ENCODE measurements around the gene APOM. TPM values are rescaled to one million over a fixed set of nuclear protein-coding genes. Genes with fewer than 3 reads are reported as not detected.

Gene APOM
- total RNA-seq, 1 experiment from 2014 or later = 0.91 TPM

DNA sequence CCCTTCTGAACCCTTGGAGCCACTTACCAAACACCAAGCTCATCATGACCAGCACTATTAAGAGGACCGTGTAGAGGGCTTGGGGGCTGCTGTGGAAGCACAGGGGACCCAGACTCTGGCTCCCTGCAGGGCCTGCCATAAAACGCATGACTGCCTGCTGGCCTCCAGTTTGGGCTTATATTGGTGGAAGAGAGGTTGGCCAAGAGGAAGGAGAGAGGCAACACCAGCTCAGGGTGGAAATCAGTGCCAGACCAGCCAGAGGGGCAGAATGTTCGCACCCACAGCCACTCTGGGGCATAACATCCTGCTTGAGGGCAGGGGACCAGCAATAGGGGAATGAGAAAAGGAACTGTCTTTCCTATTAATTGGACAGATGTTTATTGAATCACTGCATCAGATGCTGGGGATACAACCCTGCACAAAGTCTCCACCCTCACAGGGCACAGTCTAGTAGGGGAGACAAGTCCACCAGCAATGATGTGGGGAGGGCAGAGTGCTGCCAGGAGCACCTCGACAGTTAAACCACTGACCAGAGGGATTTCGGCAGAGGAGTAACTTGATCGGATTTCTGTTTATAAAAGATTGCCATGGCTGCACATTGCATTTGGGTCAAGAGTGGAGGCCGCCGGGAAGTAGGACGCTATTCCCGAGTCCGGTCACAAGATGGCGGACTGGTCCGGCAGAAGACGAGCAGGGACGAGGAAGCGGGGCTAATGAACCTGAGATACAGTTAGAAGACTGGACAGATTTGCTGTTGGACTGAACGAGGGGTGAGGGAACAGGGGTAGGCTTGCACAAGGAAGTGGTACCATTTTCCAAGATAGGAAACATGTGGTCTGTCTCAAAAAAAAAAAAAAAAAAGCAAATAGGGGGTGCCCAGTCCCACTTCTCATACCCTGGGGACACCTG, 24.8 kb downstream of the APOM start, which contains the start of gene LY6G5C:
LY6G5C (minus strand) TSS at position 842 of the 909 bp plus-strand sequence; CDS start at position 148, 694 bp downstream.
- DNase-seq (ENCODE audit: low spot score) = peak; percentile 79

DNA sequence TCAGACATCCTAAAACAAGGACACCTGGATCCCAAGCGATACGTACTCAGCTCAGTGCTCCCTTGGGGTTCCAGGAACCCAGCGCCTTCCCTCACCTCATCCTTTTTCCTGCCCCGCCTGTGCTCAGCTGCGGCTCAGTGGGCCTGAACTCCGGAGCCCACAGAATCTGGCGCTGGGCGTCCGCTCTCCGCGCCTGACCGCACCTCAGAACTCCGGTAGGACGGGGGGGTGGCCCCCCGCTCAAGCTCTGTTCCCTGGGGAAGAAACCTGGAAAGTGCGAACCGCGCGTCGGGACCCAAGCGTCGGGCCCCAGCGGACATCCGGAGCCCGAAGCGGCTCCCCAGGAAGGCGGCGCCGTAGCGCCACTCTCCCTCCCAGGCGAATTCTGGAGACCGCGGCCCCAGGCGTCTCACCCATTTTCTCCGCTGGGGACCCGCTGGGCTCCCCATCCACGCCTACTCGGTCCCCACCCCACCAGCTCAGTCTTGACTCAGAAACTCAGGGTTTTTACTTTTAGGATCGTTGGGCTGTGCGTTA, 25.5 kb downstream of the APOM start:
- DNase-seq (ENCODE audit: low spot score) = no peak

DNA sequence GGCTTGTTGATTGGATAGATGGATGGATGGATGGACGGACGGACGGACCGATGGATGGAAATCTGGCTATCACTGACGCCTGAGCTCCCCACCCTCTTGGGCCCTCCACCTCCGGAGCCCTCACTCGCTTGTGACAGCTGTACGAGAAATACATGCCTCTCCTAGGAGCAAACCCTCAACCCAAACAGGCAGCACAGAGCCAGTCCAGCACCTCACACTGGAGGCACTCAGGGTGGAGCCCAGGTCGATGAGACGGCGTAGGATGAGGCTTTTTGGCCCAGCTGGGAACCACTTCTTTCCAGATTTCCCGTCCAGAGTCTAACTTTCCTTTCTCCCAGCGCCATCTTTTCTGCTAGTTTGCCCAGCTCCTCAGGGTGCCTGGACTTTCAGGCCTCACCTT, 27.9 kb downstream of the APOM start:
- no peak for DNase-seq (ENCODE audit: low spot score)

DNA sequence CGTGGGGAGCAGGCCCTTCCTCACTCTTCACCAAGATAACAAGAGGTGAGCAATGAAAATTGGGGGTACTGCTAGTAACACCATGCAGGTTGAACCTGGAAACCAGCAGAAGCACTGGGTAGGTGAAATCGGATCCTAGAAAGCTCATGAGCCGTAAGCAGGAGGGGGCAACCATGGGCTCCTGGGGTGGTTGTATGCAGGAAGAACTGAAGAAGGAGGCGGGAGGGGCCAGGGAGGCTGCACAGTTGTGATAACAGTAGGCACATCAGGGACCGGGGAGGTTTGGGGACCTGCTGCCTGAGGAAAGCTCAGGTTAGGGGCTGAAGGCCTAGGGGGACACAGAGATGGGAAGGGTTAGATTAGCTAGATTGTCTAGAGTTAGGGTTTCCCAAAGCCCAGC, 30.8 kb downstream of the APOM start:
- no peak for DNase-seq (ENCODE audit: low spot score)

DNA sequence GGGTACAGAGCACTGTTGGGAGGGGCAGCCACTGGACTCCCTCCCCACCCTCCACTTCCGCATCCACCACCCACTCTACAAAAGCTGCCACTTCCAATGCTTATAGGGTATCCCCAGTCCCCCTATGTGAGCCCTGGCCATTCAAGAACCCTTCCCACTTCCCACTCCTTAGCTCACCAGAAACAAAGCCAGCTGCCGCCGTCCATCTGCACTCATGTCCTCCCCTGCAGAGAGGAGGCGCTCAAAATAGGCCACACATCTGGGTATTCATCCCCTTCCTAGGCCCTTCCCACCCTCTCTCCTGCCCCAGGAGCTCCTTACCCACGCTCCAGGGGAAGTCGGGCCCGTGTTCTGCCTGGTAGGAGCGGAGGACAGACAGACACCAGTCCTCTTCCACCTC, 31.6 kb downstream of the APOM start:
- no peak for DNase-seq (ENCODE audit: low spot score)

DNA sequence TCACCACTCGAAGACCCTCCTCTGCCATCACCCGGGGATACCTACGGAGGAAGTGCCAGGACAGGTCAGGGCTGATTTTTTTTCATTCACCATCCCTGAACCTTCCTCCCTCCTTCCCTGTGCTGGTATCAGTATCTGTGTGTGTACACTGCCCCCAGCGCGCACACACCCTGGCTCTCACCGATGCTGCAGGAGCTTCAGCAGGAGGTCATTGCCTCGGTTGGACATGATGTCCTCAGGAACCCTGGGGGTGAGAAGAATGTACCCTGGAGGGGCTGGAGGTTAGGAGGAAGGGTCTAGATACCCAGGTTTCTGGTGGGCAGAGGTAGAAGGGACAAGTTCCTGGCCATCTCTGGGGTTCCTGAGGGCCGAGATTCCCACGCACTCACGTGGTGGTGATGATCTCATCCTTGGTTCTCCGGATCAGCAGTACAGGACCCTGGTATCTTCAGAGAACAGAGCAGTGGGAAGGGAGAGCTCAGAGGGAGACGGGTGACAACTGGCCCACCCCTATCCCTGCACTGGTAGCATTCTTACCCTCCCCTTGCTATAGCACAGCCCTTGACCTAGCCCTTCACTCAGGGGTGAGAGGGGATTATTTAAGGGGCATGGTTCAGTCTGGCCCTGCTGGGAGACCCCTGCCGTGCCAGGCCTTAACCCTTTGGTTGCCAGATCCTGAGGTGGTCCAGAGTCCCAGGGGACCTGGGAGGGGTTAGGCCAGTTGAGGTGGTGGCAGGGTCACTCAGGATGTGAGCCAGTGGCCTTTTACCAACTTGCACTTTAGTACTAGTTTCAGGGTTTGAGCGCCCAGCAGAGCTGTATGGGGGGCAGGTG, 32.4 kb downstream of the APOM start:
- DNase-seq (ENCODE audit: low spot score) = no peak

DNA sequence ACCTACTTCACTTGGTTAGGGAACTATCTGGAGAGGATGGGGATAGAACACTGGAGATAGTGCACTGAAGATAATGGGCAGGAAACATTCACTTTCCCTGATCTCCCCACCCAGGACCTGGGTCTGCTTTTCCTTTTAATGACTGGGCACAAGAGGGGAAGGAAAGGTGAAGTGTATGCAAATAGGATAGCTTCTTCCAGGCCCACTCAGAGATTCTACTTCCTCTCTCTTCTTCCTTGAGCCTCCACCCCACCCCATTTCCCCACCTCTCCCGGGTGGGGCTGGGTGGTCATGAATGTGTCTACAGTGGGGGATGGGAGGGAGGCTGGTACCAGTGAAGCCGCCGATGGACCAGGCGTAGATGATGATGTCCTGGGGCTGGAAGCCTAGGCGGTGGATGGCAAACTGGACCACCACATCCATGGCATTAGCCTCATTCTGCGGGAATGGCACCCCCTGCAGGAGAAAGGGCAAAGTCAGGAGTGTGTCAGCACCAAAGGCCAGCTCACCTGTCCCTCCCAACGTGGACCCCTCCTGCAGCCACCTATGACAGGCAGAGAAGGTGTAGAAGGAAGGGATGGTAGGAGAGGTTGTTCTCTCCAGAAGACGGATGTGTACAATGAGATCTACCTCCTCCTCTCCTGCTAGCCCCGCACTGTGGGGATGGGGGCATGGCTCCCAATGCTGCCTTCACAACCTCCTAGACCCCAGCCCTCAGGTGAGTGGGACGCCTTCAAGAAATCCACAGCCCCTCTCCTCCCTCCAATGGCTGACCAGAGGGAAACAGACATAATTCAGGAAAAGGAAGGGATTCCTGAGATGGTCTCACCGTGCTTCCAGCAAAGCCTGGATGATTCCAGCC, 33.8 kb downstream of the APOM start:
- DNase-seq (ENCODE audit: low spot score) = no peak

DNA sequence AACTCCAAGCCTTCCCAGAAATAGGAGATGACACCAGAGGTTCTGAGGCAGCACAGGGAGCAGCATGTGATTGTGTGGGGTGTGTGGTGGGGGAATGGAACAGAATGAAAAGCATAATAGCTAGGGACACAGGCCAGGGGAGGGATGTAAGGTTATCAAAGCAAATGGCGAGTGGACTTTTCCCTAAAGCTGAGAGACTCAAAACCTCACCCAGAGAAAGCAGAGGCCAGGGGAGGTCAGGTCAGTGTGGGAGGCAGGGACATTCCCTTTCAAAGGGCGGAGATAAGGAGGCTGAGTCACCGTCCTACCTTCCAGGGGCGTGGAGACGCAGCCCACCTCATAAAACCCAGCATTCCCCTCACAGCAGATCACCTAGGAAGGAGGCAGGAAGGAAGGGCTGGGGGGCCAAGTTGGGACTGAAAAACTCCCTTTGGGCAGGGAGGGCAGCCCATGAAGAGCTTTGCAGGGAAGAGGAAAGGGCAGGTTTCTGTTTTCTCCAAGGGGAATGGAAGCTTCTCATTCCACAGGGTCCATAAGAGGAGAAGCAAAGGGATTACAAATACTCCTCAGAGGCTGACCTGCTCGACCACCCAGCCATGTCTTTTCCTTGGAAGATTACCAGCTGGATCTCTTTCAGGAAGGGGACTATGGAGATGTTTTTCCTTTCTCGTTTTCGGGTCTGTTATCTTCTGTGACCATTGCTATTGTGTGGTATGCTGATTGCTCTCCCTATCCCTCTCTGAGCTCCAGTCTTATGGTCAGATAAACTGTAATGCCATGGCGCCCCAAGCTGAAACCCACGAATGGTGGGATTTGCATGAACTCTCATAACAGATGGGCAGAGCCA, 34.8 kb downstream of the APOM start:
- DNase-seq (ENCODE audit: low spot score) = no peak

DNA sequence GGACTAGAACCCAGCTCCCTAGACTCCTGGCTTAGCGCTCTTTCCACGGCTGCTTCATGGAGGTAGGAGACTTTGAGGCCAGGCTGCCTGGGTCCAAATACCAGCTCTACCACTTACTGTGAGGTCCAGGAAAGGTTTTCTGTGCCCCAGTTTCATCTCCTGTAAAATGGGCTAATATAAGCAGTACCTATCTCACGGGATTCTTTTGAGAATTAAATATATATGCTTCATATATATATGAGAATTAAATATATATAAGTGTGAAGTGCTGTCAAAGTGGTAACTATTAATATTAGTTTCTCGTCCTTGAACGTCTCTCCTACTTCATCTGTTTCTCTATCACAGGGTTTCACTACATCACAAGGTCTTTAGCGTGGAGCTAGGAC, 35.4 kb downstream of the APOM start:
- DNase-seq (ENCODE audit: low spot score) = no peak

DNA sequence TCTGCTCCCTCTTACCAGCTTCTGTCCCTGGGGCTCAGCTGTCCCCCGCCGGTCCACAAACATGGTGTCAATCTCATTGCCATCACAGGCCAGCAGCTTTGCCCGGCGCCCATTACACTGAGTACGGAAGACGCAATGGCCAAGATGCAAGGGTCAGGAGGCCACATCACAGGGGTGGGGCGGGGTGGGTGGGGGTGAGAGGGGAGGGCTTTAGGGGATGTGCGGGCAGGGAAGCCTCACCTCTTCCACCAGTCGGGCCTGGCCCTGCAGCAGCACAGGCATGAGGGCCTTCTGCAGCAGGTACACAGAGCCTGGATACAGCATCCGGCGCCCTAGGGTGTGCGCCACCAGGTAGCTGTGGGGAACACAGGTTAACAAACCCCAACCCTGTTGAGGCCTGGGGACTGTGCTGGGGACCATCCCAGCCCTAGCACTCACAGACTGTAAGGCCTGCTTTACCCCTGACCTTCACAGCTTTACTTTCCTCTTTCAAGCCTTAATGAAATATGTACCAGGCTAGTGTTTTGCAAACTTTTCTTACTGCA, 35.9 kb downstream of the APOM start:
- no peak for DNase-seq (ENCODE audit: low spot score)

DNA sequence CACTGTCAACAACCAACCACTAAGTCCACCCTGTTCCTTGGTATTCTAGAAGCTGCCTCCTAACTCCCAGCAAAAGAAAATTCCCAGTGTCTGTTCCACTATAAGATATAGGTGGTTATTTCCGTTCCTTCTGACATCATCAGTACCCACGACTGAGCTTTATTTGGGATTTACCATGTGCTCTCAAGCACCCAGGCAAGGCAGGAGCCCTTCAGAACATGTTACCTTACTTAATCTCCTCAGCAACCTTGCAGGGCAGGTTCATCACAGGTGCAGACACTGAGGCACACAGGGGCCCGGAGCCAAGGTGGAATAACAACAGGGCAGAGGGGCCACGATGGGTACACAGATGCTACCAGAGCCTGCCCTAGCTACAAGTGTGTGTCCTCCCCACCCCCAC, 36.7 kb downstream of the APOM start:
- no peak for DNase-seq (ENCODE audit: low spot score)

DNA sequence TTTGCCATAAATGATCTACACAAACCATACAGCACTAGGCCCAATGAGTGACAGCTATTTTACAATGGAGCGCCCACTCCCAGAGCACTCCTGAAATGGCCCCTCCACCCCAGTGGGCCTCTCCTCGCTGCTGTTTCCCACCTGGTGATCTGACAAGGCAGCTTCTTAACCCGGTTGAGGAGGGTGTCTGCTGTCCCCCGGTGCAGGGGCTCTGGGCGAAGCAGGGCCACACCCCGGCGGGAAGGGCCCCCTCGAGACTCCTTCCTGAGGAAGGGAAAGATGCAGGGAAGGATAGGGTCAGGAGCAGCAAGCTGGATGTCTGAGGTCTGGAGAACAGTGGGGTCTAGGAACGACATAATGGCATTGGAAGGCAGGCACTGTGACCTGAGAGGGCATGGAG, 37.2 kb downstream of the APOM start:
- DNase-seq (ENCODE audit: low spot score) = no peak

DNA sequence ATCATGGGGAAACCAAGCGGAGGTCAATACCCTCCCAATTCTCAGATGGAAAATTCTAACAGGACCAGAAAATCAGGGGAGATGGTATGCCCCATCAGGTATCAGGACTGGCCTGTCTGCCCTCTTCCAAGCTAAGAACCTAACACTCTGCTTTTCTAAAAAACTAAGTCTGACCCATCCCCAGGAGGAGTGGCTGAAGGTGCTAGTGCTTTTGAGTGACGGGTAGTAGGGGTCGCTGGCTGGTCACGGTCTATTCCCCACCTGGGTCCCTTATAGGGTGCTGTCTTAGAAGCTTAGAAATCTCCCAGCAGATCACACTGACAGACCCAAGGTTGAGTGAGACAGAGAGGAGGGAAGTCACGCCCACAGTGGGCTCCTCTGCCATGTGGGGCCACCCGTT, 37.8 kb downstream of the APOM start:
- no peak for DNase-seq (ENCODE audit: low spot score)

DNA sequence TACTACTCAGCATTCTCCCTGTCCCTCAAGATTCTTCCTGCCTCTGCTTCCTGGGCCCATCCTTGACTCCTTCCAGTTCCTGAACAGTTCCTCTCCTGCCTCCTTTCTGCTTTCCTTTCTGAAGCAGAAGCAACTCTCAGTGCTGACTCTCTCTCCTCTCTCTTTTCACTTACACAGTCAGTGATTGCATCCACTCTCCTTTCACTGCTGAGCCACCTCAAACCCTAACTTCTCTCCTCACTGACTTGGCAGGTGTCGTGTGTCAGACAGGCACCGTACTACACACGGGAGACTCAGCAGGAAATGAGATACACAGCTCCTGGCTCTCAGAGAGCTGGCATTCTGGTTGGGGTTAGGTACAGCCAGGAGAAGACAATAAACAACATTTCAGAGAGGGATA, 41.9 kb downstream of the APOM start:
- DNase-seq (ENCODE audit: low spot score) = no peak

DNA sequence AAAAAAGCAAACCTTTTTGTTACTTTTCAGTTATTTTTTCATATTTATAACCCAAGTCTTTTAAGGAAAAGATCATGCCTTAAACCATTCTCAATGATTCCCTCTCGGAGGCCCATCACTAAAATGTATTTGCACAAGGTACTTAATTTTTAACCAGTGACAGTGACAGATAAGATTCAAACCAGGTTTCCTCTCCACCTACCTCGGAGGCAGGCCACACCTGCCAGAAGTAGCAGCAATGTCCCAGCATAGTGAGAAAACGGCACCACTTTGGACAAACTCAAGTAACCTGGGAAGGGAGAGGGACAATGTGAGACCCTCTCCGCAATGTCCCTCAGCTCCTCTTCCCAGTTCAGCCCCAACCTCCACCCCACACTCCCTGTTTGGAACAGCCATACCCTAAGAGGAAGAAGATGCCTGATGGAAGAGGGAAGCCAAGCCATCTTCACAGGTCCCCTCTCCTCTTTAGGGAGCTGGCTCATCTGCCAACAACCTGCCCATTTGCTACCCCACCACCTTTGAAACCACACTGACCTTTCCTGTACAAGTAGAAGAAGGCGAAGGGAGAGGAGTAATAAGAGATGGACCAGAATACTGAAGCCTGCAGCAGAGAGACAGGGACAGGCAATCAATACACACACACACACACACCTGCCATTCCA, 45.2 kb downstream of the APOM start:
- DNase-seq (ENCODE audit: low spot score) = no peak

DNA sequence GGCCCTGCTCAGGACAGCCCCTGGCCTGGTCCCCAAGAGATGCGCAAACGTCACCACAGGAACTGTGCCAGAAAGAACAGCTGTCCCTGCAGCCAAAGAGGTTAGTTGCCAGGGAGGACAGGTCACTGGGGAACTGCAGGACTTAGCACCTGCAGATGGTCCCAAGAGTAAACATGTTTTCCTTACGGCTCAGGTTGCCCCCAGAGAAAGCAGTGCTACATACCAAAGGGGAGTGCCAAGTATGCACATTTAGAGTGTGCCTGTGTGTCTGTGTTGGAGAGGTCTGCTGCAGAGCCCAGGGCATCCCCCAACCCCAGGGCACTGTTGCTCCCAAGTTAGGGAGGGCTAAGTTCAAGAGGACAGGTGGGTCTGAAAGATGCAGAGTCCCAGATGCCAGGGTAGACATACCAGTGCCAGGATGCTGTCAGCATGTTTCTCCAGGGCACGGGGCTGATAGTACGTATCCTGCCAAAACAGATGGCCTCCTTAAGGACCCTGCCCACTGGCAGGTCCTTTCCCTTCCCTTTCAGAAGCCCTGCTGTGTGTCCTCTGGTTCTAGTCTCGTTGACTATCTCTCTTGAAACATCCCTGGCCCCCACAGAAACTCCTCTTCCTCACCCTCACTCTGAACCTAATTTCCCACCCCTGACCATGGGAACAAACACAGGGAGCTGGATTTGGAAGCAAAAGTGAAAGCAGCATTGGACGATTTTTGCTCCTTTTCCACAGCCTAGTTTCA, 46.1 kb downstream of the APOM start:
- no peak for DNase-seq (ENCODE audit: low spot score)

DNA sequence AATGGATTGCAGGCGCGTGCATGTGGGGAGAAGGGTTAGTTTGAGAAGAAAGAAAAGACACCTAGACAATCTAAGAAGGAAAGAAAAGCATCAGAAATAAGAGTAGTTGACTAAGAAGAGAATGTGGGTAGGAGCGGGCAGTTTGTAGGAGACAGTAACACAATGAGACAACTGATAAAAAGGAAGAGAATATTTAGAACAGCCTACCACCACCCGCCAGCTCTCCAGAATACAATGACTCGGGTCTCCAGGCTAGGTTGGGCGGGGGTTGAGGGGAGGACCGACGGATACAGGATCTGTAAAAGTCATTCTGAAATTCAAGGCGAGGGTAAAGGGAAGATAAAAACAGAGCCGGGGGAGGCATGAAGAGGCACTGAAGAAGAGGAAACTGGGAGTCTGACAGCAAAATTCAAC, 46.7 kb downstream of the APOM start:
- no peak for DNase-seq (ENCODE audit: low spot score)

DNA sequence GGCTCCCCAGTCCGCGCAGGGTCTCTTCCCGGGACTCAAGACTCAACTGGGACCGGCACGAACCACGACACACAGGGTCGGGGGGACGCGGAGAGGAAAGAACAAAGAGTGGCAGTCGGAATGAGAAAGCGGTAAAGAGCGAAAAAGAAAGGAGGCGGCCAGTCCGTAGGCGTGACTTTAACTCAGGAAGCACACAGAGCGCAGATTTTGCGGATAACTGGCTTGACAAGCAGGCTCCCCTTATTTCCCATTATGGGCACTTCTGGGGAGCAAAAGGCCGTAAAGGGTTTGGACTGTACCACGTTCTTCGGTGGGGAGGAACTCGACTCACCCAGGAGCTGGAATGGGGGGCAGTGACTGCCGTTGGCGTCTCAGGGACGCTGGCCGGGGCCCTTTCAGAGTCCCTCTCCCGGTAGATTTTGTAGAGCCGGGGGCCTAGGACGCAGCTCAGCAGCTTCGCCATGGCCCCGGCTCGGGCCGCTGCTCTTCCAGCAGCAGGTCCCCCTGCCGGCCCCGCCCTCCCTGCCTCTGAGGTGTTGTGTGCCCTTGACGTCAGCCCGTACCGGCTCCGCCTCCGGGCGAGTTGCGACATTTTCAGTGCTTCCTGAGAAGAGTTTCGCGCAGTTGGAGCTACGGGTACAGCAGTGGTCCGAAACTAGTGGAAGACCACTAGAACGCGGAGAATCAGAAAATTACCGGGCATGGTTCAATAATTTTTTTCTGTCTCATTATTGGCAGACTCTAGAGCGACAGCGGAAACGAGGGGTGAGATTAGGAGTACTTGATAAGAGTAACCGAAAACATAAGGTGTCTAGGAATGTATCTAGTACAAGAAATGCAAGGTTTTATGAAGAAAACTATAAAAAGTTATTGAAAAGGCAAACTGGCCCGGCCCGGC, 47.4 kb downstream of the APOM start, which contains the start of gene ABHD16A:
ABHD16A (minus strand) TSS at position 506 of the 898 bp plus-strand sequence; CDS start at position 463, 43 bp downstream.
- DNase-seq (ENCODE audit: low spot score) = peak; percentile 98

All from H4 (cell line).